ENCODE data around the gene TNFRSF12A.
"Not testable (repeated sequence)": the region's sequence is repeated elsewhere in the genome, so short reads cannot be mapped to it uniquely, and the experiment has no call there.

TNFRSF12A gene

GRCh38 chr16:3049921-3050481 lies 29.8 kb downstream of the TNFRSF12A start:
- DNase-seq (ENCODE audit: low read depth): no peak

- no peak for DNase-seq (ENCODE audit: low read depth)
Measured at GRCh38 chr16:3050487-3050886, 30.3 kb downstream of the TNFRSF12A start.

- DNase-seq (ENCODE audit: low read depth): no peak
Measured at GRCh38 chr16:3051009-3051408, 30.8 kb downstream of the TNFRSF12A start.

GRCh38 chr16:3051494-3051893 lies 31.3 kb downstream of the TNFRSF12A start:
- DNase-seq (ENCODE audit: low read depth): no peak

- DNase-seq (ENCODE audit: low read depth): not testable (repeated sequence)
Measured at GRCh38 chr16:3052571-3053329, 32.6 kb downstream of the TNFRSF12A start.

- DNase-seq (ENCODE audit: low read depth): not testable (repeated sequence)
Measured at GRCh38 chr16:3053330-3053710, 33.2 kb downstream of the TNFRSF12A start.

- DNase-seq (ENCODE audit: low read depth): no peak
Measured at GRCh38 chr16:3054965-3055733, 35.0 kb downstream of the TNFRSF12A start.

GRCh38 chr16:3055734-3056115 lies 35.6 kb downstream of the TNFRSF12A start:
- not testable (repeated sequence) for DNase-seq (ENCODE audit: low read depth)

GRCh38 chr16:3056336-3057180 lies 36.4 kb downstream of the TNFRSF12A start:
- no peak for DNase-seq (ENCODE audit: low read depth)

- no peak for DNase-seq (ENCODE audit: low read depth)
Measured at GRCh38 chr16:3057181-3058138, 37.3 kb downstream of the TNFRSF12A start.

- peak; percentile 40 for DNase-seq (ENCODE audit: low read depth)
Measured at GRCh38 chr16:3058139-3059030, 38.2 kb downstream of the TNFRSF12A start.

- peak; percentile 94 for DNase-seq (ENCODE audit: low read depth)
Measured at GRCh38 chr16:3059041-3059722, 39.0 kb downstream of the TNFRSF12A start.

GRCh38 chr16:3059723-3060242 lies 39.6 kb downstream of the TNFRSF12A start:
- no peak for DNase-seq (ENCODE audit: low read depth)

- peak; percentile 14 for DNase-seq (ENCODE audit: low read depth)
Measured at GRCh38 chr16:3060339-3061127, 40.4 kb downstream of the TNFRSF12A start.

GRCh38 chr16:3062553-3062952 lies 42.4 kb downstream of the TNFRSF12A start:
- DNase-seq (ENCODE audit: low read depth): no peak

GRCh38 chr16:3063625-3064386 lies 43.6 kb downstream of the TNFRSF12A start:
- no peak for DNase-seq (ENCODE audit: low read depth)

- DNase-seq (ENCODE audit: low read depth): peak; percentile 80
Measured at GRCh38 chr16:3065069-3065741, 45.0 kb downstream of the TNFRSF12A start, which contains the start of gene IL32. IL32 (plus strand) TSS chr16:3065640; CDS start chr16:3065812, 172 bp downstream.

Measured in EH (cell line).